ENCODE data around the gene LBX2. TPM values are rescaled to one million over a fixed set of nuclear protein-coding genes. Genes with fewer than 3 reads are reported as not detected.

Gene LBX2
- total and polyA plus RNA-seq, 9 of the 15 experiments (the other 6 are each of a cell fraction or from before 2014, with no cell fraction given), result 0.39 to 6.2 (median 1.8) TPM; not detected in 1

GRCh38 chr2:74507926-74508520 is 8.6 kb upstream of the LBX2 start:
- H3K79me2 ChIP-seq (ENCODE audit: control insufficient read depth, insufficient read depth, low read length), result peaks cover 40% of the 10 kb centered on the region
- H3K27ac ChIP-seq (ENCODE audit: extremely low read depth, low read depth, low read length), result peak overlapping the region; percentile 97
- H3K4me1 ChIP-seq (replicated peaks in 1 of 2; ENCODE audit: control insufficient read depth in 2 of 2, insufficient read depth in 2 of 2, low read length in 2 of 2), result peaks cover 36 to 51% of the 10 kb centered on the region in 2 experiments; a peak in 4 of 5 replicates
- FAIRE-seq, result no peak
- H3K27me3 ChIP-seq (ENCODE audit: control insufficient read depth in 2 of 2, insufficient read depth in 2 of 2, low read length in 2 of 2), result no peaks in the 10 kb centered on the region
- peak overlapping the region; percentile 95 to 96 for H3K9ac ChIP-seq (ENCODE audit: insufficient read depth in 1 of 2, low read depth in 2 of 2, low read length in 2 of 2)
- 19% methylated on average over 37 of the region's 38 CpGs for WGBS (ENCODE audit: insufficient coverage, low coverage, missing lambda C conversion rate)
- H3K9me1 ChIP-seq (ENCODE audit: control insufficient read depth, insufficient read depth, low read length), result no peaks in the 10 kb centered on the region
- in situ Hi-C loops (cut with MboI), result no loop called here
- H3K4me3 ChIP-seq, result peak overlapping the region; percentile 78
- intact Hi-C loops (cut with micrococcal nuclease), result loop anchor here (1.0 kb wide), 2 partner anchors 21 to 79 kb away; partner anchors contain the start of genes AUP1 and HTRA2
- DNase-seq (ENCODE audit: extremely low read depth in 1 of 4, low spot score in 3 of 4), result peak; percentile 42 to 68 (median 46)
- H3K9me3 ChIP-seq (replicated peaks; ENCODE audit: control insufficient read depth, insufficient read depth, low read depth, low read length), result no peaks in the 10 kb centered on the region
- peak overlapping the region; percentile 85 for H2AFZ ChIP-seq (ENCODE audit: low read depth, low read length)
- H3K4me2 ChIP-seq (ENCODE audit: insufficient read depth, low read length), result peak overlapping the region; percentile 94
- H4K20me1 ChIP-seq (replicated peaks; ENCODE audit: control insufficient read depth, insufficient read depth, low read length), result no peaks in the 10 kb centered on the region
- peak; percentile 53 for ATAC-seq
- ChIA-PET POLR2A (interaction anchor here (0.7 to 3.3 kb wide), 5 partner anchors 9 to 40 kb away, joined by 3 to 17 read pairs (median 6); partner anchors contain the start of genes AUP1 and HTRA2), CTCF (ENCODE audit: low intra/inter-chr PET ratio) (no interaction called here)
- H3K36me3 ChIP-seq (ENCODE audit: control insufficient read depth, insufficient read depth, low read length), result peaks cover 13% of the 10 kb centered on the region; the same call in 2 of the 3 replicates
- BruUV-seq (replicated peaks), result no TSS peak
- TF ChIP-seq CREM (IDR thresholded peaks at IDR 0.05; ENCODE audit: low read depth) (no peak), MGA (IDR thresholded peaks at IDR 0.05) (0 out of 2 replicates have a peak, but pooled peaks have one; percentile 31), ZNF644 (tag; IDR thresholded peaks at IDR 0.05; ENCODE audit: low read depth) (peak; percentile 55), PHF8 (IDR thresholded peaks at IDR 0.05; ENCODE audit: borderline replicate concordance, low read length) (0 out of 2 replicates have a peak, but pooled peaks have one; percentile 30), NR2C1 (IDR thresholded peaks at IDR 0.05) (no peak), NR2C1 (tag; IDR thresholded peaks at IDR 0.05) (no peak), IRF2 (CRISPR knock-in tag; IDR thresholded peaks at IDR 0.05) (no peak), HDAC2 (IDR thresholded peaks at IDR 0.05) (0 out of 2 replicates have a peak, but pooled peaks have one; percentile 26)
- TF ChIP-seq, protein P1, sequence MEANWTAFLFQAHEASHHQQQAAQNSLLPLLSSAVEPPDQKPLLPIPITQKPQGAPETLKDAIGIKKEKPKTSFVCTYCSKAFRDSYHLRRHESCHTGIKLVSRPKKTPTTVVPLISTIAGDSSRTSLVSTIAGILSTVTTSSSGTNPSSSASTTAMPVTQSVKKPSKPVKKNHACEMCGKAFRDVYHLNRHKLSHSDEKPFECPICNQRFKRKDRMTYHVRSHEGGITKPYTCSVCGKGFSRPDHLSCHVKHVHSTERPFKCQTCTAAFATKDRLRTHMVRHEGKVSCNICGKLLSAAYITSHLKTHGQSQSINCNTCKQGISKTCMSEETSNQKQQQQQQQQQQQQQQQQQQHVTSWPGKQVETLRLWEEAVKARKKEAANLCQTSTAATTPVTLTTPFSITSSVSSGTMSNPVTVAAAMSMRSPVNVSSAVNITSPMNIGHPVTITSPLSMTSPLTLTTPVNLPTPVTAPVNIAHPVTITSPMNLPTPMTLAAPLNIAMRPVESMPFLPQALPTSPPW (CRISPR knock-in tag; IDR thresholded peaks at IDR 0.05), result peak; percentile 38

Data from K562 (cell line).